CD4-positive, alpha-beta T cell treated with Interleukin-2 at 100 ng/mL for 4 hours (primary cell): ENCODE results near the gene APC2.
A peak's percentile ranks its signal among the peaks of the same experiment; 100 is the strongest.
"Not testable (repeated sequence)": the region's sequence is repeated elsewhere in the genome, so short reads cannot be mapped to it uniquely, and the experiment has no call there.

ENCODE experiments used
- DNase-seq: peaks from one replicate; pipeline ENCODE4 v3.0.0-alpha.2; 2020; ENCODE audit warnings: low spot score

The APC2 gene

DNA sequence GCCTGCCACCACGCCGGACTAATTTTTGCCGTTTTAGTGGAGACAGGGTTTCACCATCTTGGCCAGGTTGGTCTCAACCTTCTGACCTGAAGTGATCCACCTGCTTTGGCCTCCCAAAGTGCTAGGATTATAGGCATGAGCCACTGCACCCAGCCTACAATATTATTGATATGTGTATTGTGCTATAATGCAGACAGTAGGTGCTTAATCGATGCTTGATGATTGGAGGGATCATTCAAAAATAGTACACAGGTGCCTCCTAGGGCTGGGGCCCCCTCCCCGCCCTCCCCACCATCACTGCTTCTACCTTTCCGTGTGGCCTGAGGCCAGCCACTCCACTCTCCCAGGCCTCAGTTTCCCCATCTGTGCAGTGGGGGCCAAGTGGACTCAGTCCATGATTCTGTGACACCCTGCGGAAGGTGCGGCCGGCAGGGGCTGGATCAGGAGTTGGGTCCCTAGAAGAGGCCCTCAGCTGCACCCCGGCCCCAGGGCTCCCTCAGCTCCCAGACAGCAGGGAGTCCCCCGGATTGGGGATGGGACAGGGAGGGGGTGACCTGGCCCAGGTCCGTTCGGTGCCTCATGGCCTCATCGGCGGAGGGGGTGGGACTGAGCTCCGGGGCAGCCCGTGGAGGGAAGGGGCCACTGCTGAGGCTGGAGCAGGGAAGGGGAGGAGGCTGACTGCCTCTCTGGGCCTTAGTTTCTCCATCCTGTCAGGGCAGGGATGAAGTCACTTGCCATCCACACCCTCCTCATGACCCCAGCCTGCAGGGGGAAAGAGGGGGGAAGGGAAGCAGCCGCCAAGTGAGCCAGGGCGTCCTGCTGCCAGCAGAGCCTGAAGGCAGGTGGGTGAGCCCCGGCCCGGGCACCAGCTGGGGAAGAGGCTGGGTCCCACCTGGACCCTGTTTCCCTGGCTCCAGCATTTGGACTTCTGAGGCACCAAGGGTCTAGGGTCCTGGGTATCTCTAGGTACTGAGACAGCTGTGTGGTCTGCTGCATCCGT lies 61.7 kb downstream of the APC2 start:
- no peak for DNase-seq

- peak; percentile 50 for DNase-seq
These were observed 63.0 kb downstream of the APC2 start, which contains the start of gene ADAMTSL5 for GRCh38 chr19:1512671-1513498. Gene ADAMTSL5, minus strand, starts transcription at chr19:1513019. Its CDS starts 2,076 bp downstream, at chr19:1510943.

DNA sequence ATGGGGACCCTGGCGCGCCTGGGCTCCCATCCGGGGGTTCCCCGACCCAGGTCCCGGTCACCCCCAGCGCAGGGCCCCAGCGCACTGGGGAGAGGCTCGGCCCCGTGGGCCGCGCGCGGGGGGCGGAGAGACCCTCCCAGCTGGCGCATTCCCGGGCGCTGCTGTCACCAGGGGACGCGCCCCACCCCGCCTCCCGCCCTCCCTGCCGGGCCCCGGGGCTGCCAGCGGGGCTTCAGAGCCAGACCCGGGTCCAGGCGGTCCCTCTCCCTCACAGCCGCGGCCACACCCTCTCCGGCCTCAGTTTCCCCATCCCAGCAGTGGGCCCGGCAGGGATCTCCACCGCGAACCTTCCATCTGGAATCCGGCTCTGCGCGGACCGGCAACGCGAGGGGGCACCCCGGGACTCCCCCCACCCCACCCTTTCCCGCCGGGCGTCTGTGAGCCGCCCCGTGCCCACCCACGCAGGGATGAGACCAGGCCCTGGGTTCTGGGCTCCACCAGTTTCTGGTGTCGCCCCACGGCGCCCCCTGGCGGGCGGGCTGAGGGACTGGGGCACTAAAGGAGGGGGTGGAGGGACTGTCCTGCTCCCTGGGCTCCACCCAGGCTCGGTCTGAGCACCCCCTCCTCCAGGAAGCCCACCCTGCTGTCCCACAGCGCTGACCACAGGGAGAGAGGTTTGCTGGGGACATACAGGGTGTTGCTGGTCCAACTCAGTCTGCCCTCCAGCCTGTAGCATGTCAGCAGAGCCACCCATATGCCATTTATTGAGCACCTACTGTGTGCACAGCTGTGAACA lies 63.8 kb downstream of the APC2 start:
- DNase-seq: peak; percentile 63

GRCh38 chr19:1514295-1514661 lies 64.4 kb downstream of the APC2 start:
- no peak for DNase-seq

DNA sequence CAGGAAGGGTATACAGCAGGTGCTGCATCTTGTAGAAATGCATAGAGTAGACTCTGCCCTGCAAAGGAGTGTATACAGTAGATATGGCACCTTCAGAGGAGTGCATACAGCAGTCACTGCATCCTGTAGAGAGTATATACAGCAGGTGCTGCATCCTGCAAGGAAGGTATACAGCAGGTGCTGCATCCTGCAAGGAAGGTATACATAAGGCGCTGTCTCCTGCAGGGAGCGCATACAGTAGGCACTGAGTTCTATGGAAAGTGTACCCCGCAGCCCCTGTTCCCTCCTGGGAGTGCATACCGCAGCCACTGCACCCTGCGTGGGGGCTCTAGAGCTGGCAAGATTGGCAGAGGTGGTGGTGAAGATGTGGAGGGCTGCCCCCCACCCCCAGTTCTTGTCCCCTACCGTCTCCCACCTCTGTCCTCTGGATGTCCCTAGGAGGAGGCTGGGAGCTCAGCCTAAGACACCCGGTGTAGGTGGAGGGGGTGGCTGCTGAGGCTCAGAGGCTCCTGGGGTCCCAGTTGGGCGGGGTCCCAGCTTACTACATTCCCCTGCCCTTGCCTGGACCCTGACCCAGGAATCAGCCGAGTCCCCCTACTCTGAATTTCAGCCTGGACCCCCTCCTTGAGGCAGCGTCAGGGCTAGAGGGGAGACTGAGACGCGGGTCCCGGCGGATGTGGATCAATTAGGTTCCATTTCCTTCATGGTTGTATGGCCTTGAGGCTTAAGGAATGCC lies 65.2 kb downstream of the APC2 start:
- no peak for DNase-seq

DNA sequence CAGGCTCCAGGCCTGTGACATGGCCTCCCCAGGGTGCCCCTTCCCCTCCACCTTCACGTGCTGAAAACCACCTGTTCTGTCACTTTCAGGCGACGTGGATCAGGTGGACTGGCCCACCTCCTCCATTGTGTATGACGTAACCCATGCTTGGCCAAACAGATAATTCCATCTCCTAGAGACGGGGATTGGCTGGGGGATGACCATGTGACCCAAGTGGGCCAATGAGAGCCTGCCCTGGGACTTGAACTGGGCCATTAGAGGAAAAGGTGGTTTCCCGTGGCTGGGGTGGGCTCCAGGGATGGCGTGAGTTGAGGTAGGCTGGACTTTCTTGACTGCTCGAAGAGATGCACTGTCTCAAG lies 66.5 kb downstream of the APC2 start:
- no peak for DNase-seq

- no peak for DNase-seq
These were observed 68.5 kb downstream of the APC2 start for GRCh38 chr19:1518471-1518870.

GRCh38 chr19:1519802-1520201 lies 69.9 kb downstream of the APC2 start:
- DNase-seq: not testable (repeated sequence)

DNA sequence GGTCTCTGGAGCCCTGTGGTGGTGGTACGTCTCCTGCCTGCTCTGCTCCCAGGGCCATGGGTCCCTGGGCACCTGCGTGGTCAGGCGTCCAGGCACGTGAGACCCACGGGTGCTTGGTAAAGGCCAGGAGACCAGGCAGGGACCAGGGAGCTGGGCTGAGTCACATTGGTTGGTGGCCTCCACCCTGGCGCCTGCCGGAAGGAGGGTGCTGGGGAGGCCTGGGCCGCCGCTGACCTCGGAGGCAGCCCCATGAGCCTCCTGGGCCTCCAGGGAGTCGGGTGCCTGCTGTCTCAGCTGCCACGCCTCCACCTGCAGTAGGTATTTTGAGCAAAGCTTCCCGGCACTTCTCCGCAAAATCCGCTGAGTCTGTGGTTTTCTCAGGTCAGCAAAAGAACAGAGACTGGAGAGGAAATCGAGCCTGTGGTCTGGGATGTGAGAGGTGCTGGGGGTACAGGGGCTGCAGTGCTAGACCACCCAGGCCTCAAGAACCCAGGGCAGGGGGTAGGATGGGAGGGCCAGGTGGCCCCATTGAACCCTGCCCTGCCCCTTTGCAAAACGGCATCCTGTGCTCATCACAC lies 70.4 kb downstream of the APC2 start:
- no peak for DNase-seq

- DNase-seq: no peak
These were observed 71.7 kb downstream of the APC2 start for GRCh38 chr19:1521636-1522035.

GRCh38 chr19:1522061-1522460 lies 72.1 kb downstream of the APC2 start:
- no peak for DNase-seq

DNA sequence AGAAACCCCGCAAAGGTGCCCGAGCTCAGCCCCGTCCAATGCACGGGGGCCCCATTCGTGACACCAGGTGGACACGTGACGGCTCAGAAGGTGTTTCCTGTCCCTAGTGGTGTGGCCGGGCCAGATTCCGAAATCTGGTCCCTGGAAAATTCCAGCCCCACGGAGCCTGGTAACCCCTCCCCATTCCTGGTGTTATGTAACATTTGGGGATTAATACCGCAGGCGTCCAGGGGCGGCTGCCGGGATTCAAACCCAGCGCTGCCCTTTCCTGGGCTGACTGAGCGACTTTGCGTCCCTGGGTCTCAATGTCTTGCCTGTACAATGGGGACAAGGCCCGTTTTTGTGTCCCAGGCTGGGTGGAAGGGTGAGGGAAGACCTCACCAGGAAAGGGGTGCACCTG lies 72.9 kb downstream of the APC2 start:
- no peak for DNase-seq
